Measurements from ENCODE around the gene EMID1.

- TF ChIP-seq MYC (IDR thresholded peaks at IDR 0.05; ENCODE audit: low read depth, low read length): no peak
- TF ChIP-seq CTCF (IDR thresholded peaks at IDR 0.05; ENCODE audit: low read depth, low read length): no peak
Observed at GRCh38 chr22:29203488-29204454, 1.9 kb upstream of the EMID1 start.

Data from NB4 (cell line).